ENCODE measurements around the gene ZBTB42. TPM values are rescaled to one million over a fixed set of nuclear protein-coding genes. Genes with fewer than 3 reads are reported as not detected.

ZBTB42 gene
- total RNA-seq, 4 donors from 2014 or later, result 5.9 to 12.3 (median 6.7) TPM

- peaks cover 0 to 71% of the 10 kb centered on the region in 2 donors for H3K27me3 ChIP-seq
Measured at GRCh38 chr14:104845834-104846441, 45.0 kb downstream of the ZBTB42 start.

DNA sequence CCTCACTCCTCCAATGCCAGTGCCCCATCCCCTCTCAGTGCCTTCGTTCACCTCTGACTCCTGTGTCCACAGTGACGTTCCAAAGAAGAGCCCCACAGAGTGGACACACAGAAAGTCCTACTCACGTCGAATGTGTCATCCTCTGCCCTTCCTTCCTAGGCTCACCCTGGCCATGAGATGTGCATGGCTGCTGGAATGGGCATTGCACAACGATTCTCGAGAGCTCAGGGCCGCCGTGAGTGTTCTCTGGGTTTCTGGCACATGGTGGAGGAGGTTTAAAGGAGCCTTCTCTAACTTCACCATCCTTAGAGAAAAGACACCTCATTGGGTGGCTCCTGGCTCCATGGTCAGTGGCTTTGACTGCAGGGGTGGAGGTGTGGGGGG lies 51.4 kb downstream of the ZBTB42 start:
- 56 to 57% methylated on average over 8 of the region's 8 CpGs for WGBS, 2 donors
- no peak overlapping the region for H3K27ac ChIP-seq
- no peak overlapping the region for H3K4me3 ChIP-seq
- H3K27me3 ChIP-seq, result peaks cover 0 to 41% of the 10 kb centered on the region in 2 donors
- TF ChIP-seq EP300 (IDR thresholded peaks at IDR 0.05) (no peak), POLR2A (IDR thresholded peaks at IDR 0.05) (no peak)
- TF ChIP-seq, protein P1, sequence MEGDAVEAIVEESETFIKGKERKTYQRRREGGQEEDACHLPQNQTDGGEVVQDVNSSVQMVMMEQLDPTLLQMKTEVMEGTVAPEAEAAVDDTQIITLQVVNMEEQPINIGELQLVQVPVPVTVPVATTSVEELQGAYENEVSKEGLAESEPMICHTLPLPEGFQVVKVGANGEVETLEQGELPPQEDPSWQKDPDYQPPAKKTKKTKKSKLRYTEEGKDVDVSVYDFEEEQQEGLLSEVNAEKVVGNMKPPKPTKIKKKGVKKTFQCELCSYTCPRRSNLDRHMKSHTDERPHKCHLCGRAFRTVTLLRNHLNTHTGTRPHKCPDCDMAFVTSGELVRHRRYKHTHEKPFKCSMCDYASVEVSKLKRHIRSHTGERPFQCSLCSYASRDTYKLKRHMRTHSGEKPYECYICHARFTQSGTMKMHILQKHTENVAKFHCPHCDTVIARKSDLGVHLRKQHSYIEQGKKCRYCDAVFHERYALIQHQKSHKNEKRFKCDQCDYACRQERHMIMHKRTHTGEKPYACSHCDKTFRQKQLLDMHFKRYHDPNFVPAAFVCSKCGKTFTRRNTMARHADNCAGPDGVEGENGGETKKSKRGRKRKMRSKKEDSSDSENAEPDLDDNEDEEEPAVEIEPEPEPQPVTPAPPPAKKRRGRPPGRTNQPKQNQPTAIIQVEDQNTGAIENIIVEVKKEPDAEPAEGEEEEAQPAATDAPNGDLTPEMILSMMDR (IDR thresholded peaks at IDR 0.05), result no peak
- no peaks in the 10 kb centered on the region for H3K9me3 ChIP-seq
- peaks cover 0 to under 1% (median 0%) of the 10 kb centered on the region in 4 donors for H3K4me1 ChIP-seq
- no peak for DNase-seq (ENCODE audit: low spot score in 2 of 2)
- no peaks in the 10 kb centered on the region for H3K36me3 ChIP-seq

More at GRCh38 chr14:104845834-104846441, 45.0 kb downstream of the ZBTB42 start:
- 67 to 73% methylated on average over 3 of the region's 3 CpGs for WGBS, 2 donors
- Histone ChIP-seq H3K27ac (no peak overlapping the region), H3K9me3 (no peaks in the 10 kb centered on the region), H3K36me3 (no peaks in the 10 kb centered on the region), H3K4me1 (peaks cover 0 to 17% (median 7%) of the 10 kb centered on the region in 4 donors), H3K4me3 (no peak overlapping the region)
- no peak for TF ChIP-seq EP300 (IDR thresholded peaks at IDR 0.05)
- no peak for DNase-seq (ENCODE audit: low spot score in 2 of 2)

Other genes with a start within 250 kb of the ZBTB42 start
- gene C14orf180, start 221.3 kb upstream of the ZBTB42 start, total RNA-seq, result 10 to 100 TPM in 2 of 4 donors, 1 to 10 TPM in 2; 6.1 to 31.2 (median 11.1) TPM
- gene TMEM179, start 196.3 kb upstream of the ZBTB42 start, total RNA-seq, result under 1 TPM in 3 of 4 donors, not detected in 1; 0.66 to 0.84 (median 0.78) TPM
- gene INF2, start 111.5 kb upstream of the ZBTB42 start, total RNA-seq, result 100 to 1,000 TPM; 217 to 256 (median 239) TPM
- 10 to 100 TPM in 1 of 4 donors, 1 to 10 TPM in 3; 4.8 to 11.4 (median 6.3) TPM for gene ADSS1, start 76.9 kb upstream of the ZBTB42 start, total RNA-seq
- gene SIVA1, start 48.0 kb upstream of the ZBTB42 start, total RNA-seq, result 100 to 1,000 TPM; 260 to 422 (median 378) TPM
- gene AKT1, start 5.4 kb upstream of the ZBTB42 start, total RNA-seq, result 100 to 1,000 TPM; 130 to 199 (median 144) TPM
- gene CEP170B, start 64.2 kb downstream of the ZBTB42 start, total RNA-seq, result 10 to 100 TPM; 10.1 to 36.3 (median 13.0) TPM
- 1 to 10 TPM in 1 of 4 donors, not detected in 3; 2.4 TPM for gene PLD4, start 123.8 kb downstream of the ZBTB42 start, total RNA-seq
- gene AHNAK2, start 177.3 kb downstream of the ZBTB42 start, total RNA-seq, result 100 to 1,000 TPM in 3 of 4 donors, 10 to 100 TPM in 1; 31.2 to 152 (median 118) TPM
- 10 to 100 TPM; 10.1 to 21.0 (median 12.8) TPM for gene CLBA1, start 184.7 kb downstream of the ZBTB42 start, total RNA-seq
- gene CDCA4, start 220.0 kb downstream of the ZBTB42 start, total RNA-seq, result 1 to 10 TPM; 5.7 to 8.5 (median 6.7) TPM

Measured in tibial nerve (tissue), 4 donors.